ENCODE data around the gene HSD17B8. TPM values are rescaled to one million over a fixed set of nuclear protein-coding genes. Genes with fewer than 3 reads are reported as not detected.

The HSD17B8 gene
- total and polyA plus RNA-seq, 2 experiments from 2014 or later, result 4.3 to 8.9 TPM

GRCh38 chr6:33198853-33199436, 5.5 kb upstream of the HSD17B8 start (continued):
- TF ChIP-seq NANOG (IDR thresholded peaks at IDR 0.05; ENCODE audit: borderline replicate concordance) (no peak), JUNB (IDR thresholded peaks at IDR 0.05; ENCODE audit: unreplicated experiment) (no peak), EZH2 (IDR thresholded peaks at IDR 0.05; ENCODE audit: low read depth, unreplicated experiment) (no peak), ZNF331 (CRISPR knock-in tag; IDR thresholded peaks at IDR 0.05; ENCODE audit: low read depth) (no peak), ETS1 (IDR thresholded peaks at IDR 0.05) (no peak)

GRCh38 chr6:33199687-33200218, 4.7 kb upstream of the HSD17B8 start:
- H3K4me3 ChIP-seq, result peak overlapping the region; percentile 93
- H3K4me1 Mint-ChIP-seq, result peaks cover 57% of the 10 kb centered on the region
- ATAC-seq (peak; percentile 29), DNase-seq (ENCODE audit: low spot score) (peak; percentile 92)
- H3K36me3 Mint-ChIP-seq (ENCODE audit: low read depth), result peaks cover 45% of the 10 kb centered on the region
- H3K4me3 Mint-ChIP-seq, result peak overlapping the region; percentile 100
- peaks cover 37% of the 10 kb centered on the region for H3F3A ChIP-seq (replicated peaks; ENCODE audit: low read depth)
- H3K4me2 ChIP-seq, result peak overlapping the region; percentile 98
- peaks cover 23% of the 10 kb centered on the region for H3K79me2 ChIP-seq (replicated peaks; ENCODE audit: insufficient read depth)
- no peaks in the 10 kb centered on the region for H3K9me2 ChIP-seq (ENCODE audit: insufficient read depth)
- peaks cover 17% of the 10 kb centered on the region for H3K4me1 ChIP-seq (ENCODE audit: insufficient read depth)
- H3K27me3 Mint-ChIP-seq (ENCODE audit: insufficient read depth, low read depth, poor library complexity), result peaks cover 17% of the 10 kb centered on the region
- H3K27ac ChIP-seq (ENCODE audit: low read depth), result peak overlapping the region; percentile 95
- peaks cover 11% of the 10 kb centered on the region; the same call in 1 of the 2 replicates for H3K36me3 ChIP-seq (ENCODE audit: insufficient read depth)
- H4K20me1 ChIP-seq (replicated peaks; ENCODE audit: insufficient read depth), result peaks cover 22% of the 10 kb centered on the region
- TF ChIP-seq CTCF (conservative IDR thresholded peaks at IDR 0.05; ENCODE audit: low read depth in 2 of 2) (no peak), REST (IDR thresholded peaks at IDR 0.05; ENCODE audit: unreplicated experiment) (no peak), POLR2AphosphoS5 (IDR thresholded peaks at IDR 0.05; ENCODE audit: low read depth) (peak; percentile 22; the same call in 1 of the 2 replicates), ZNF462 (CRISPR knock-in tag; IDR thresholded peaks at IDR 0.05) (no peak)
- no peaks in the 10 kb centered on the region; the same call in 2 of the 3 replicates for H3K9me3 Mint-ChIP-seq
- H2AFZ ChIP-seq, result no peak overlapping the region; the same call in 1 of the 2 replicates
- H3K27ac Mint-ChIP-seq, result no peak overlapping the region
- H3K27me3 ChIP-seq (ENCODE audit: insufficient read depth), result no peaks in the 10 kb centered on the region

Measured in GM23338 (cell line).